ENCODE results near the gene ARPP21.

- TF ChIP-seq POLR2A (IDR thresholded peaks at IDR 0.05), result no peak
- no peak for TF ChIP-seq EP300 (IDR thresholded peaks at IDR 0.05)
These were observed 71.2 kb downstream of the ARPP21 start for GRCh38 chr3:35710554-35710953.
